Karpas-422 (cell line): Measurements from ENCODE around the gene SSNA1. TPM values are rescaled to one million over a fixed set of nuclear protein-coding genes. Genes with fewer than 3 reads are reported as not detected.

ENCODE experiments used
- DNase-seq: peaks from one replicate; pipeline ENCODE4 v3.0.0-alpha.2; 2015
- H2AFZ ChIP-seq: fragments of 200-600 bp; sonication (generic); 2 replicates; pipeline ENCODE4 v1.6.1; 2014; ENCODE audit warnings: antibody characterized with exemption, low read length, mixed read lengths
- H3K27ac ChIP-seq: fragments of 200-600 bp; sonication (generic); 2 replicates; pipeline ENCODE4 v1.5.1; 2014; ENCODE audit warnings: mild to moderate bottlenecking, low read length, moderate library complexity
- H3K27me3 ChIP-seq: fragments of 200-600 bp; sonication (generic); 2 replicates; pipeline ENCODE4 v1.6.1; 2014; ENCODE audit warnings: low read length, mixed read lengths
- H3K36me3 ChIP-seq: fragments of 200-600 bp; sonication (generic); 2 replicates; pipeline ENCODE4 v1.6.1; 2014; ENCODE audit warnings: low read length, mixed read lengths; ENCODE audit not compliant: insufficient read depth
- H3K4me1 ChIP-seq: fragments of 200-600 bp; sonication (generic); 2 replicates; pipeline ENCODE4 v1.6.1; 2014; ENCODE audit warnings: mild to moderate bottlenecking, low read length, mixed read lengths
- H3K4me2 ChIP-seq: fragments of 200-600 bp; sonication (generic); 2 replicates; pipeline ENCODE4 v1.6.1; 2014; ENCODE audit warnings: low read length, low read depth, mild to moderate bottlenecking; ENCODE audit not compliant: poor library complexity, severe bottlenecking
- H3K4me3 ChIP-seq: fragments of 200-600 bp; sonication (generic); 2 replicates; pipeline ENCODE4 v1.5.1; 2014; ENCODE audit warnings: mild to moderate bottlenecking, antibody characterized with exemption, low read length, mixed read lengths
- H3K79me2 ChIP-seq: fragments of 200-600 bp; sonication (generic); 2 replicates; pipeline ENCODE4 v1.6.1; 2014; ENCODE audit warnings: mild to moderate bottlenecking, low read length, mixed read lengths
- H3K9ac ChIP-seq: fragments of 200-600 bp; sonication (generic); 2 replicates; pipeline ENCODE4 v1.6.0; 2014; ENCODE audit warnings: low read length
- H3K9me2 ChIP-seq: fragments of 200-600 bp; sonication (generic), shearing (Covaris generic); replicated peaks from 2 replicates; pipeline ENCODE4 v1.6.0; 2014; ENCODE audit warnings: mild to moderate bottlenecking, low read length, moderate library complexity; ENCODE audit not compliant: insufficient read depth
- H3K9me3 ChIP-seq: fragments of 300-700, 200-600 bp; sonication (generic); 2 replicates; pipeline ENCODE4 v1.6.1; 2014; ENCODE audit warnings: low read length, mixed read lengths
- H4K20me1 ChIP-seq: fragments of 200-600 bp; sonication (generic); 2 replicates; pipeline ENCODE4 v1.6.1; 2014; ENCODE audit warnings: mild to moderate bottlenecking, antibody characterized with exemption, low read length, low read depth; ENCODE audit not compliant: insufficient read depth
- total RNA-seq: library from RNA; depleted of rRNA; stranded (reverse); fragments of >200 nt; shearing (Covaris generic); gene quantifications from 2 replicates; pipeline ENCODE4 v1.2.3, GENCODE V29; 2014; ENCODE audit warnings: low replicate concordance

The SSNA1 gene
- total RNA-seq, 1 experiment from 2014 or later = 48.9 TPM

GRCh38 chr9:137204731-137205125, 16.3 kb downstream of the SSNA1 start:
- H3K4me2 ChIP-seq = peak overlapping the region; percentile 98
- H3K79me2 ChIP-seq = peaks cover 60% of the 10 kb centered on the region
- peak overlapping the region; percentile 100 for H3K9ac ChIP-seq
- H3K9me3 ChIP-seq = no peaks in the 10 kb centered on the region
- 0 out of 2 replicates have a peak, but pooled peaks cover 5% of the 10 kb centered on the region for H4K20me1 ChIP-seq
- H3K4me1 ChIP-seq = peaks cover 51% of the 10 kb centered on the region
- no peaks in the 10 kb centered on the region for H3K9me2 ChIP-seq
- peaks cover 6% of the 10 kb centered on the region; the same call in 1 of the 2 replicates for H3K36me3 ChIP-seq
- peak overlapping the region; percentile 62; the same call in 1 of the 2 replicates for H3K27ac ChIP-seq
- H2AFZ ChIP-seq = no peak overlapping the region
- no peaks in the 10 kb centered on the region for H3K27me3 ChIP-seq
- DNase-seq = no peak
- peak overlapping the region; percentile 99 for H3K4me3 ChIP-seq

GRCh38 chr9:137205126-137206069, 16.9 kb downstream of the SSNA1 start, which contains the start of the genes NDOR1 and TMEM203:
Gene NDOR1, plus strand, starts transcription at chr9:137205700. Its CDS starts 78 bp downstream, at chr9:137205778.
Gene TMEM203, minus strand, starts transcription at chr9:137205648. Its CDS starts 234 bp downstream, at chr9:137205414.
- H3K79me2 ChIP-seq = peaks cover 59% of the 10 kb centered on the region
- peak within 1 kb of the TSS; percentile 62 for H3K27ac ChIP-seq
- H4K20me1 ChIP-seq = 0 out of 2 replicates have a peak, but pooled peaks cover 5% of the 10 kb centered on the region
- peak within 1 kb of the TSS; percentile 99 for H3K4me3 ChIP-seq
- peak within 1 kb of the TSS; percentile 100 for H3K9ac ChIP-seq
- peaks cover 49% of the 10 kb centered on the region for H3K4me1 ChIP-seq
- DNase-seq = peak; percentile 97
- no peaks in the 10 kb centered on the region for H3K9me2 ChIP-seq
- H2AFZ ChIP-seq = no peak within 1 kb of the TSS
- peaks cover 6% of the 10 kb centered on the region; the same call in 1 of the 2 replicates for H3K36me3 ChIP-seq
- H3K27me3 ChIP-seq = no peaks in the 10 kb centered on the region
- H3K9me3 ChIP-seq = no peaks in the 10 kb centered on the region
- H3K4me2 ChIP-seq = peak within 1 kb of the TSS; percentile 98

GRCh38 chr9:137206602-137207001, 18.1 kb downstream of the SSNA1 start:
- peaks cover 43% of the 10 kb centered on the region for H3K4me1 ChIP-seq
- no peaks in the 10 kb centered on the region for H3K27me3 ChIP-seq
- H3K79me2 ChIP-seq = peaks cover 56% of the 10 kb centered on the region
- no peak for DNase-seq
- H3K4me3 ChIP-seq = peak overlapping the region; percentile 99
- no peaks in the 10 kb centered on the region for H3K9me2 ChIP-seq
- H3K9me3 ChIP-seq = no peaks in the 10 kb centered on the region
- H2AFZ ChIP-seq = no peak overlapping the region
- peak overlapping the region; percentile 98 for H3K4me2 ChIP-seq
- H4K20me1 ChIP-seq = 0 out of 2 replicates have a peak, but pooled peaks cover 5% of the 10 kb centered on the region
- H3K27ac ChIP-seq = peak overlapping the region; percentile 62; the same call in 1 of the 2 replicates
- H3K9ac ChIP-seq = peak overlapping the region; percentile 100
- H3K36me3 ChIP-seq = peaks cover 6% of the 10 kb centered on the region; the same call in 1 of the 2 replicates

- H3K4me3 ChIP-seq = no peak overlapping the region
- no peak for DNase-seq
- H4K20me1 ChIP-seq = no peaks in the 10 kb centered on the region
- peaks cover 6% of the 10 kb centered on the region; the same call in 1 of the 2 replicates for H3K36me3 ChIP-seq
- H3K27me3 ChIP-seq = no peaks in the 10 kb centered on the region
- H3K79me2 ChIP-seq = peaks cover 13% of the 10 kb centered on the region
- H2AFZ ChIP-seq = no peak overlapping the region
- no peaks in the 10 kb centered on the region for H3K9me2 ChIP-seq
- no peak overlapping the region for H3K27ac ChIP-seq
- no peaks in the 10 kb centered on the region for H3K9me3 ChIP-seq
- H3K9ac ChIP-seq = no peak overlapping the region
- no peak overlapping the region for H3K4me2 ChIP-seq
- peaks cover 8% of the 10 kb centered on the region for H3K4me1 ChIP-seq
Measured at GRCh38 chr9:137211532-137211931, 23.1 kb downstream of the SSNA1 start.

- no peaks in the 10 kb centered on the region for H3K4me1 ChIP-seq
- H4K20me1 ChIP-seq = no peaks in the 10 kb centered on the region
- no peak overlapping the region for H3K4me2 ChIP-seq
- no peak overlapping the region for H3K27ac ChIP-seq
- peaks cover 3% of the 10 kb centered on the region for H3K79me2 ChIP-seq
- no peaks in the 10 kb centered on the region for H3K27me3 ChIP-seq
- no peak for DNase-seq
- no peak overlapping the region for H2AFZ ChIP-seq
- H3K9me3 ChIP-seq = no peaks in the 10 kb centered on the region
- no peak overlapping the region for H3K4me3 ChIP-seq
- H3K36me3 ChIP-seq = 0 out of 2 replicates have a peak, but pooled peaks cover under 1% of the 10 kb centered on the region
- H3K9ac ChIP-seq = no peak overlapping the region
- no peaks in the 10 kb centered on the region for H3K9me2 ChIP-seq
Measured at GRCh38 chr9:137212520-137212919, 24.0 kb downstream of the SSNA1 start.

GRCh38 chr9:137213160-137214060, 24.9 kb downstream of the SSNA1 start:
- DNase-seq = no peak
- Histone ChIP-seq H3K4me1 (no peaks in the 10 kb centered on the region), H3K9me3 (no peaks in the 10 kb centered on the region), H3K27ac (no peak overlapping the region), H3K4me2 (no peak overlapping the region), H3K4me3 (no peak overlapping the region), H3K27me3 (no peaks in the 10 kb centered on the region), H3K9me2 (no peaks in the 10 kb centered on the region), H3K36me3 (no peaks in the 10 kb centered on the region), H4K20me1 (no peaks in the 10 kb centered on the region), H3K9ac (no peak overlapping the region), H2AFZ (no peak overlapping the region), H3K79me2 (no peaks in the 10 kb centered on the region)

GRCh38 chr9:137214620-137215019, 26.1 kb downstream of the SSNA1 start:
- H3K27ac ChIP-seq = no peak overlapping the region
- no peaks in the 10 kb centered on the region for H3K9me3 ChIP-seq
- H2AFZ ChIP-seq = no peak overlapping the region
- no peaks in the 10 kb centered on the region for H3K36me3 ChIP-seq
- no peaks in the 10 kb centered on the region for H3K4me1 ChIP-seq
- H3K9me2 ChIP-seq = no peaks in the 10 kb centered on the region
- no peaks in the 10 kb centered on the region for H4K20me1 ChIP-seq
- DNase-seq = no peak
- no peak overlapping the region for H3K4me3 ChIP-seq
- H3K79me2 ChIP-seq = no peaks in the 10 kb centered on the region
- no peaks in the 10 kb centered on the region for H3K27me3 ChIP-seq
- H3K9ac ChIP-seq = no peak overlapping the region
- H3K4me2 ChIP-seq = no peak overlapping the region
